HepG2 (cell line): Measurements from ENCODE around the gene SRSF1. TPM values are rescaled to one million over a fixed set of nuclear protein-coding genes. Genes with fewer than 3 reads are reported as not detected.

Experiments used
- DBP ChIP-seq: sonication (generic); formaldehyde crosslinking; IDR thresholded peaks from 2 replicates; pipeline ENCODE4 v1.4.0; 2020; ENCODE audit warnings: missing genetic modification reagents; ENCODE audit errors: not compliant biosample characterization
- GRHL1 ChIP-seq: sonication (generic); formaldehyde crosslinking; conservative IDR thresholded peaks from 2 replicates; pipeline ENCODE4 v1.8.0; 2022; ENCODE audit warnings: missing genetic modification reagents
- KLF9 ChIP-seq: IDR thresholded peaks from 2 replicates; pipeline ENCODE4 v1.6.1; 2016; ENCODE audit warnings: low read depth
- NFAT5 ChIP-seq: sonication (generic); formaldehyde crosslinking; IDR thresholded peaks from 2 replicates; pipeline ENCODE4 v1.4.0; 2020; ENCODE audit warnings: missing genetic modification reagents
- NONO ChIP-seq, 2 experiments: fragments of 450-650 bp in 1 of 2; sonication (generic) in 1 of 2; formaldehyde crosslinking in 1 of 2; IDR thresholded peaks in 1 of 2; conservative IDR thresholded peaks in 1 of 2; 2 replicates each; pipeline versions ENCODE4 v1.6.1 to v1.8.0; 2017 to 2022; ENCODE audit warnings: mild to moderate bottlenecking in 1 of 2, missing genetic modification reagents in 1 of 2, moderate library complexity in 1 of 2
- PPARG ChIP-seq: conservative IDR thresholded peaks from 2 replicates; pipeline ENCODE4 v1.6.1; 2016; ENCODE audit warnings: missing biosample characterization, missing genetic modification reagents
- SALL1 ChIP-seq: sonication (generic); formaldehyde crosslinking; IDR thresholded peaks from 2 replicates; pipeline ENCODE4 v1.8.0; 2022; ENCODE audit warnings: mild to moderate bottlenecking, missing genetic modification reagents
- SIX4 ChIP-seq: sonication (generic); formaldehyde crosslinking; IDR thresholded peaks from 2 replicates; pipeline ENCODE4 v1.4.0; 2020; ENCODE audit warnings: missing genetic modification reagents
- TBX2 ChIP-seq: sonication (generic); formaldehyde crosslinking; IDR thresholded peaks from 2 replicates; pipeline ENCODE4 v1.5.0; 2020; ENCODE audit warnings: missing genetic modification reagents, mild to moderate bottlenecking, borderline replicate concordance
- TEAD3 ChIP-seq: optimal IDR thresholded peaks from 2 replicates; pipeline ENCODE3; 2016; ENCODE audit warnings: borderline replicate concordance
- TOPORS ChIP-seq: sonication (generic); formaldehyde crosslinking; IDR thresholded peaks from 2 replicates; pipeline ENCODE4 v1.8.0; 2023; ENCODE audit warnings: mild to moderate bottlenecking, missing genetic modification reagents
- ZBTB7B ChIP-seq: sonication (generic); formaldehyde crosslinking; IDR thresholded peaks from 2 replicates; pipeline ENCODE4 v1.4.0; 2020; ENCODE audit warnings: missing genetic modification reagents
- ZC3H13 ChIP-seq: sonication (generic); formaldehyde crosslinking; IDR thresholded peaks from 2 replicates; pipeline ENCODE4 v1.8.1; 2023; ENCODE audit warnings: mild to moderate bottlenecking, missing genetic modification reagents, moderate library complexity
- ZNF280D ChIP-seq: sonication (generic); formaldehyde crosslinking; IDR thresholded peaks from 2 replicates; pipeline ENCODE4 v1.5.1; 2020; ENCODE audit warnings: mild to moderate bottlenecking, missing genetic modification reagents
- ZNF468 ChIP-seq: sonication (generic); formaldehyde crosslinking; IDR thresholded peaks from 2 replicates; pipeline ENCODE4 v1.8.0; 2022; ENCODE audit warnings: mild to moderate bottlenecking, moderate library complexity, missing genetic modification reagents
- ZNF577 ChIP-seq: sonication (generic); formaldehyde crosslinking; IDR thresholded peaks from 2 replicates; pipeline ENCODE4 v1.4.0; 2020; ENCODE audit warnings: mild to moderate bottlenecking, low read depth, missing genetic modification reagents, borderline replicate concordance
- ZNF772 ChIP-seq: sonication (generic); formaldehyde crosslinking; IDR thresholded peaks from 2 replicates; pipeline ENCODE4 v1.5.0; 2020; ENCODE audit warnings: mild to moderate bottlenecking, missing genetic modification reagents
- ZNF816 ChIP-seq: sonication (generic); formaldehyde crosslinking; IDR thresholded peaks from 2 replicates; pipeline ENCODE4 v1.8.0; 2022; ENCODE audit warnings: missing genetic modification reagents, mild to moderate bottlenecking, borderline replicate concordance
- polyA plus RNA-seq, 8 experiments: library from polyadenylated mRNA; depleted of rRNA in 3 of 8; stranded (reverse) in 7 of 8; unstranded in 1 of 8; fragments of >200 nt; fragmentation: Illumina TruSeq in 4 of 8; extraction: Trizol in 4 of 8; gene quantifications; 2 replicates each; pipeline versions ENCODE4 v1.2.1 to v1.2.3, GENCODE V29; 2011 to 2016; ENCODE audit warnings: low read depth in 4 of 8, missing spikeins in 1 of 8, mixed read lengths in 1 of 8; ENCODE audit not compliant: insufficient read depth in 1 of 8
- total RNA-seq, 5 experiments: library from RNA; depleted of rRNA; stranded (reverse); fragments of >200 nt; fragmentation: Illumina TruSeq; extraction: Trizol; gene quantifications; 2 replicates each; pipeline ENCODE4 v1.2.3, GENCODE V29; 2016; ENCODE audit warnings: low read depth in 1 of 5

The SRSF1 gene
- total and polyA plus RNA-seq, 2 of the 13 experiments (the other 11 are each of a cell fraction or from before 2014, with no cell fraction given): 142 to 445 TPM

GRCh38 chr17:57986841-57987580 lies 20.0 kb downstream of the SRSF1 start (continued):
- TF ChIP-seq DBP (CRISPR knock-in tag) (no peak), TEAD3 (no peak), TOPORS (CRISPR knock-in tag) (no peak), NONO (IDR thresholded peaks at IDR 0.05) (no peak), NONO (CRISPR knock-in tag; conservative IDR thresholded peaks at IDR 0.05) (no peak), ZNF280D (CRISPR knock-in tag) (no peak), ZNF816 (CRISPR knock-in tag) (no peak), PPARG (CRISPR knock-in tag) (no peak), NFAT5 (CRISPR knock-in tag) (no peak), KLF9 (0 out of 2 replicates have a peak, but pooled peaks have one; percentile 50), ZNF772 (CRISPR knock-in tag) (peak; percentile 14; the same call in 1 of the 2 replicates), ZNF468 (CRISPR knock-in tag) (no peak), ZBTB7B (peak; percentile 81), TBX2 (CRISPR knock-in tag) (peak; percentile 47), SIX4 (CRISPR knock-in tag) (no peak), ZNF577 (CRISPR knock-in tag) (no peak), ZC3H13 (CRISPR knock-in tag) (peak; percentile 72; the same call in 1 of the 2 replicates), SALL1 (0 out of 2 replicates have a peak, but pooled peaks have one; percentile 32), GRHL1 (no peak)
